Adipose tissue (tissue), 3 donors: ENCODE measurements around the gene TMTC2. TPM values are rescaled to one million over a fixed set of nuclear protein-coding genes. Genes with fewer than 3 reads are reported as not detected.

Source experiments
- H3K27ac ChIP-seq: one replicate; pipeline ENCODE4 v1.5.1; 2013; ENCODE audit warnings: low read depth, low read length
- WGBS, 3 donors: extraction: QIAGEN DNeasy Blood & Tissue Kit; methylation state at CpG; one replicate each; pipeline ENCODE4 v1.1.7; 2013; 5-methylcytosine and 5-hydroxymethylcytosine counted together
- polyA plus RNA-seq, 3 donors: library from polyadenylated mRNA; stranded (reverse); fragments of 200-250 nt; gene quantifications; one replicate each; pipeline ENCODE4 v1.2.3, GENCODE V29; 2013
- donor health status: healthy with polysubstance abuse.
- donor health status: Bipolar disorder and iron deficiency.
- donor health status: healthy.

The TMTC2 gene
- polyA plus RNA-seq, 3 donors = 2.0 to 4.1 (median 3.1) TPM

DNA sequence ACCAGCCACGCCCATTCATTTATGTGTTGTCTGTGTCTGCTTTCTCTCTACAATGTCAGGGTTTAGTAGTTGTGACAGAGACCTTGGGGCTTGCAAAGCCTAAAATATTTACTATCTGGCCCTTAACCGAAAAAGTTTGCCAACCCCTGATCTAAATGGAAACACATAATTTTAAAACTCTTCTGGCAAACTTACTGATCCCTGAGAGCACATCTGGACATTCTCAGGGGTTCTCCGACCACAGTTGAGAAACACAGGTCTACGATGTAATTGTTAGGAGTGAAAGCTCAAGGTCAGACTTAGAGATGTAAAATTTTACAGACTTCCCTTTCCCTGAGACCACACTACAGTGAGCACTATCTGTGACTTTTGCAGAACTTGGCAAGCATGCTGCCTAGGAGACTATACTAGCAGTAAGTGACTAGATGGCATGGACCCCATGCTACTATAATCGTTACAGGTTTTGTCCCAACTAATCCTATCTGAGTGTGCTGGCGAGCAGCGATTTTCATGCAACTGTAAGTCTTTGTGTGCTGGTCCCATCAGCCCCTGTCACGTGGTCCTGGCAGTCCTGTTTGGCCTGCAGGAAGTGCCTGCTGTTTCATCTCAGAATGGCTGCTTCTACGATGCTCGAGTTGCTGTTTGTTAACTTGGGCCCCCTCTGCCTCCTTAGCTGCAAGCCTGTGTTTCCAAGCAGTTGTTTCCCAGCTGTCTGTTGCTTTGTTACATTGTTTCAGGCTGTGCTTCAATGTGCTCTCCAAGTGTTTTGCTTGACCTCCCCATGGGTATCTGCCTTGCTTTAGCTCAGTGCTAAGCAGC lies 21.6 kb downstream of the TMTC2 start:
- H3K27ac ChIP-seq = no peak overlapping the region
- WGBS, 3 donors = 49 to 72% (median 68%) methylated on average over 10 of the region's 10 CpGs

- H3K27ac ChIP-seq = no peak overlapping the region
- WGBS, 3 donors = 79 to 95% (median 95%) methylated on average over 2 of the region's 2 CpGs
These were observed 23.2 kb downstream of the TMTC2 start for GRCh38 chr12:82709794-82710355.

DNA sequence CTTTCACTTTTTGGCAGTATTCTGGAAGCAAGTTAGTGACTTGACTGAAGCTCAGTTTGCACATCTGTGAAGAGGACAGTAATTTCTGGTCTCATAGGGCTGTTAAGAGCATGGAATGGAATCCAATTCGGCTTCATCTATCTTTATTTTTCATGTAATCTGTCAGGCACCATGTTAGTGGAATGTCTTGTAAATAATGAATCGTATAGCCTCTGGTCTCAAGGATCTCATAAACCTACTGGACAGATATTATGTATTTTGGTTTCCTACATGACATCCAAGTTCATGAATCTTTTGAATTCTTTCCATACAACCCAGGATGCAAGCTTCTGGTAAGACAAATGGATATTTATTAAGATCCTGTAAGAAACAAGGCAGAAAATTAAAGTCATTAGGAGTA lies 24.0 kb downstream of the TMTC2 start:
- WGBS, 3 donors = 73 to 92% (median 87%) methylated on average over 2 of the region's 2 CpGs
- H3K27ac ChIP-seq = no peak overlapping the region

DNA sequence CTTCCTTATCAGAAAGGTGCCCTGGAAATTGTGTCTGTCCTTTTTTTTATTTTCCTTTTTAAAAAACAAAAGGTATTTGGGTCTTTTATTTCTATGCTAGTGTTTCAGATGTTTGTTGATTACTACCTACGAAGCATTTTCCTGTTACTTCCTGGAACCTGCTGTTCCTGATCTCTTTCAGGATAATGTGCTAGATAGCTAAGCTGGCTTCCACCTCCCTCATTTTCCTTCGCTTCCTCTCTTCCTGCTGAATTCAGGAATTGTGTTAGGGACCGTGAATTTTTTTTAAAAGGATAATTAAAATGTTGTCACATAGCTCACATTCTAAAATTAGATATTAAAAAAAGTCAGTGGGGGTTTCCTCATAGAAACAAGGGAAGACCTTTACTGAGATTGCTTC lies 27.7 kb downstream of the TMTC2 start:
- WGBS, 3 donors = 79 to 83% (median 82%) methylated on average over 3 of the region's 3 CpGs
- H3K27ac ChIP-seq = no peak overlapping the region

- WGBS, 3 donors = 94 to 98% (median 96%) methylated on average over 1 of the region's 1 CpG
- no peak overlapping the region for H3K27ac ChIP-seq
These were observed 35.0 kb downstream of the TMTC2 start for GRCh38 chr12:82721726-82722125.

GRCh38 chr12:82723093-82723492 lies 36.4 kb downstream of the TMTC2 start:
- 95 to 97% (median 96%) methylated on average over 4 of the region's 4 CpGs for WGBS, 3 donors

GRCh38 chr12:82723891-82724290 lies 37.2 kb downstream of the TMTC2 start:
- H3K27ac ChIP-seq = no peak overlapping the region
- 79 to 95% (median 89%) methylated on average over 2 of the region's 2 CpGs for WGBS, 3 donors

More at GRCh38 chr12:82723093-82723492, 36.4 kb downstream of the TMTC2 start:
- H3K27ac ChIP-seq = no peak overlapping the region

DNA sequence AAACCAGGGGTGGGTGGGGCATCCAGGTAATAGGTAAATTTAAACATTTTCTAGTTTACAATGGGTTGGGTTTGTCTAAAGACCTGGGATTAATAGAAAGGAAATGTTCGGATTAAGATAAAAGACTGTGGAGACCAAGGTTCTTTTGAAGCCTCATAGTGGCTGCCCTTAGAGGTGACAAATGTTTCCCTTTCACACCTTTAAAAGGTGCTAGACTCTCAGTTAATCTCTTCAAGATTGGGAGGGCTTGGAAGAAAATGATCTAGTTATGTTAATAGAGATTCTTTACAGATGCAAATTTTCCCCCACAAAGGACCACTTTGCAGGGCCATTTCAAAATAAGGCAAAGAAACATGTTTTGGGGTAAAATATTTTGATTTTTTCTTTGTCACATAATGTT lies 39.0 kb downstream of the TMTC2 start:
- H3K27ac ChIP-seq = no peak overlapping the region
- 94 to 96% (median 94%) methylated on average over 1 of the region's 1 CpG for WGBS, 3 donors

DNA sequence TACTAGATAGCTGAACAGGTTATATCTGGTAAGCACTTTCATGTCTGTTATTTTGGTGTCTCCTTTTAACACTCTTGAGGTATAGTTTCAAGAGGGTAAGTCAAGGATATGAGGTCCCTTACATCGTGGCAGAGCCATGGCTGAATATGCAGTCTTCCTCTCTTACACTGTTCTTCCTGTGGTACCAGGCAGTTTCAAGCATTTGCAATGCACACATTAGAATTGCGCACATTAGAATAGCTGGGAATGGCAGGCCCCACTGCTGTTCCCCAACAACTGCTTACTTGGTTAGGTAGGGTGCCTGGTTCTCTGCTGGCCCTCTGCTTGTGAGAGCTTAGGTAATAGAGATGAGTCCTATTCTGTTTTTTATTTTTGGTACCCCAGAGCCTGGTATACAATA lies 41.2 kb downstream of the TMTC2 start:
- 80 to 98% (median 93%) methylated on average over 2 of the region's 2 CpGs for WGBS, 3 donors
- H3K27ac ChIP-seq = no peak overlapping the region

DNA sequence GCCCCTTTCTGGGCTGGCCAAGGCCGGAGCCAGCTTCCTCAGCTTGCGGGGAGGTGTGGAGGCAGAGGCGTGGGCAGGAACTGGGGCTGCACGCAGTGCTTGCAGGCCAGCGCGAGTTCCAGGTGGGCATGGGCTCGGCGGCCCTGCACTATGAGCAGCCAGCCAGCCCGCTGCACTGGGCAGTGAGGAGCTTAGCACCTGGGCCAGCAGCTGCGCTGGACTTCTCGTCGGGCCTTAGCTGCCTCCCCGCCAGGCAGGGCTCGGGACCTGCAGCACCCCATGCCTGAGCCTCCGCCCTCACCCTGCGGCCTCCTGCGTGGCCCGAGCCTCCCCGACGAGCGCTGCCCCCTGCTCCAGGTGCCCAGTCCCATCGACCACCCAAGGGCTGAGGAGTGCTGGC lies 42.0 kb downstream of the TMTC2 start:
- 96 to 98% (median 98%) methylated on average over 18 to 22 of the region's 22 CpGs for WGBS, 3 donors
- H3K27ac ChIP-seq = no peak overlapping the region

- H3K27ac ChIP-seq = no peak overlapping the region
- 57 to 86% (median 62%) methylated on average over 7 of the region's 7 CpGs for WGBS, 3 donors
These were observed 44.3 kb downstream of the TMTC2 start for GRCh38 chr12:82730953-82731459.

DNA sequence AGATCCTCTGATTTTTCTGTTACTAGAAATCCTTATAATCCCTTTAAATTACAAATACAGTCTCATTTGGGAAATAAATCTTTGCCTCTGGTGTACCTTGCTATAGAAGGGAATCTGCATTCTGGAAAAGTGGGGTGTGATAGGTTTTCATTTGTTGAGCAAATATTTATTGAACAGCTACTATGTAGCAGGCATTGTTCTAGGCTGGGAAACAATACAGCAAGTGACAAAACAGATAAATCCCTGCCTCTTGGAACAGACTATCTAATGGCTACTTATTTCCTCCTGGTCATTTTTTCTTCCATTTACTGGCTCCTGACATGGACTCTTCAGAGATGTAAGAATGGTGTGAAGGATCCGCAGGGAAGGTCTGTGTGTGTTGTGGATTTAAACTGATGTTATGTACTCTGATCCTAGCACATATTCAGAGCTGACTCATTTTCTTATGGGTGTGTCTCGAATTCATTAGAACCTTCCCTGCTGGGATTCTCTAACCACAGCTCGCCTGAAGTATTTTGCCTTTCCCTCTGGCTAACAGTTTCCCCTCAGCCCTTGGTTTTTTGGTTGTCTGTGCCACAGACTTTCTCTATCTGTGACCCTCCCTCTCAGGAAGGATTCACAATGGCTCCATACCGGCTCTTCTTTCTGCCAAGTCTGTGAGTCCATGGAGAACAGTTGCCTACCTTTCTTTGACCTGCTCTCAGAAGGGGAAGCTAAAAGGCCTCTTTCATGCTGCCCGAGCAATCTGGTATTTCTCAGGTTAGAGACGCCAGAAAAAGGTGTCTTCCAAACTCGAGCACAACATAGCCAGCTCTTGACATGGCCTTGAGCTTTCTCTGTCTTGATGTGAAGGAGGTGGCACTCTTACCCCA lies 53.7 kb downstream of the TMTC2 start:
- H3K27ac ChIP-seq = no peak overlapping the region
- WGBS, 3 donors = 90 to 92% (median 91%) methylated on average over 7 of the region's 7 CpGs

DNA sequence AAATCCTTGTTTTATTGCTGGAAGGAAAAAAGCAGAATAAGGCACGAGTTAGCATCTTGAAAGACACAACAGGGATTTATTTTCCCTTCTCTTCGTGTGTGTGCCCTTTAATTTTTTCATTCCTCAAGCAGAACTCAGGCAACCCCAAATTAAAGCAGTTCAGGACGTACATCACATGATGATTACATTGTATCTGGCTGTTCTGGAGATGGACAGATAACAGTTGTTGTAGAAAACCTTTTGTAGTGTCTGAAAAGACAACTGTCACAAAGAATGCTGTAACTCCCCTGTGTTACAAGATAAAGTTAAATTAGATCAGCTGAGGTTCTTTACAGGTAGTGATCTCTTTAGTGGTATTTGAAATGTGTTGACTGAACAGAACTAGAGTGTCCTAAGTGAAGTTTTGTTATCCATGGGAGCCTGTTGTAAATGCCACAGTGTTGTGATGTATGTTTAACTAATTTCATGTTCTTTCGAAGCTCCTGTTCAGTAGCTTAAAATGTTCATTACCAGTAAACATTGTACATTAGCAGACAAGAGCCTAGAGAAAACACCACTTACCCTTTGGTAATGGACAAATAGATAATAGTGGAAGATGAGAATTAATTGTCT lies 58.5 kb downstream of the TMTC2 start:
- 60 to 66% (median 66%) methylated on average over 4 of the region's 4 CpGs for WGBS, 3 donors
- no peak overlapping the region for H3K27ac ChIP-seq

GRCh38 chr12:82745807-82746206 lies 59.1 kb downstream of the TMTC2 start:
- H3K27ac ChIP-seq = no peak overlapping the region
- 61 to 79% (median 78%) methylated on average over 4 of the region's 4 CpGs for WGBS, 3 donors

GRCh38 chr12:82746668-82747067 lies 60.0 kb downstream of the TMTC2 start:
- WGBS, 3 donors = 71 to 77% (median 73%) methylated on average over 2 of the region's 2 CpGs
- H3K27ac ChIP-seq = no peak overlapping the region

DNA sequence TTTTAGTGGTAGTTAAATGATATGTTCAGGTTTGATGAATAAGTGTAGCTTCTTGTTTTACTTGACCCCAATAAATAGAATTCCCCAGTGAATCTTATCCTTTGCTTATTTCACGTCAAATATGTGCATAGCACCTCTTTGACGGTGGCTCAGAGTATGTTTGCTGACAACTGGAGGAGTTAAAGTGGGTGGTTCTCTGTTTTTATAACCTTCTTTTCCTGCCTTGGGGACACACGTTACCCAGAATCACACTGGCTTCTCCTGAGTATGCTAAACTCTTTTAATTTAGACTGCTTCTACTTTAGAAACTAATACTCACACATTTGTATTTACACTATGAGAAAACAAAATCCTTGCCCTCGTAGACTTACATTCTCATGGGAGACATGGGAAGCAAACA lies 62.3 kb downstream of the TMTC2 start:
- WGBS, 3 donors = 73 to 84% (median 74%) methylated on average over 4 of the region's 4 CpGs

GRCh38 chr12:82754856-82755255 lies 68.2 kb downstream of the TMTC2 start:
- no peak overlapping the region for H3K27ac ChIP-seq

More for the DNA sequence above, 62.3 kb downstream of the TMTC2 start:
- H3K27ac ChIP-seq = no peak overlapping the region

DNA sequence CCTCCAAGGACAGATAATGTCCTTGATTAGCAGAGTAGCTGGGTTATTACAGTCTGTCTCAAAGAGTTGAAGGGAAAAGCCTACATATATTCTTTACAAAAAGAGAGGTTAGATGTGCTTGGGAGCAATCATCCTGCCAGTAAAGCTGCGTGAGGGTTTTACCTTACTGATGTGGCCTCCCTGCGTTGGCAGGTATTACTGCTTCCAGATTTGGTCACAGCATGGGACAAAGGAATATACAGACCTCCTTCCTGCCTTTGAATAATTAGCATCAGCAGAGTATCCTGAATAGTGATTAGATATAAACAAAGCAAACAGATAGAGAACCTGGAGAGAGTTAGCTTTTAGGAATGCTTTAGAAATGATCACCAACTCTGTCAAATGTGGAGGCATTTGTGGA lies 69.6 kb downstream of the TMTC2 start:
- 72 to 86% (median 82%) methylated on average over 2 of the region's 2 CpGs for WGBS, 3 donors
- no peak overlapping the region for H3K27ac ChIP-seq

DNA sequence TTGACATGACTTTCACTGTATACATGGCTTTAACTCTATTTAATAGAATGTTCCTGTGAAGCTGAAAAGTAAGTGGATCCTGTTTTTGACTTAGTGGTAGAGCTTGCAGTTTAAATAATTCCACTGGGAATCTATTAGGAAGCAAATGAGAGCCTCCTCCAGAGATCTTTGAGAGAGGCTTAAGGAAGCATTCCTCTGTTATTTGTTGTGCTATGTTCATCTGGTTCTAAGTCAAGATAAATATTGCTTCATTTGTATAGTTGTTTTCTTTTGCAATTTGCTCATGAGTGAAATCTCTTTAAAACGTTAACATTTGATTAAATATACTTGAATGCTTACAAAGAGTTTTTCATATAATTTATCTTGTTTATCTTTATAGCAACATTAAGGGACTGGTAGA lies 70.4 kb downstream of the TMTC2 start:
- H3K27ac ChIP-seq = no peak overlapping the region
- WGBS, 3 donors = 29 to 58% (median 38%) methylated on average over 1 of the region's 1 CpG
